ENCODE data around the gene GSK3A. TPM values are rescaled to one million over a fixed set of nuclear protein-coding genes. Genes with fewer than 3 reads are reported as not detected.

GSK3A gene
- total RNA-seq, 1 experiment from 2014 or later: 50.8 TPM

GRCh38 chr19:42285541-42285941 is 43.1 kb upstream of the GSK3A start (continued):
- TF ChIP-seq USF2 (CRISPR knock-in tag; IDR thresholded peaks at IDR 0.05) (no peak), CBFB (CRISPR knock-in tag; IDR thresholded peaks at IDR 0.05; ENCODE audit: low read depth) (no peak), ATF3 (CRISPR knock-in tag; conservative IDR thresholded peaks at IDR 0.05) (no peak), ZNF423 (CRISPR knock-in tag; IDR thresholded peaks at IDR 0.05) (no peak), TEAD1 (CRISPR knock-in tag; IDR thresholded peaks at IDR 0.05) (no peak), FOXP1 (CRISPR knock-in tag; IDR thresholded peaks at IDR 0.05; ENCODE audit: borderline replicate concordance) (no peak), ZNF219 (CRISPR knock-in tag; IDR thresholded peaks at IDR 0.05; ENCODE audit: borderline replicate concordance) (no peak), SMAD4 (CRISPR knock-in tag; IDR thresholded peaks at IDR 0.05) (no peak), NFE2L1 (CRISPR knock-in tag; IDR thresholded peaks at IDR 0.05) (no peak), ERG (CRISPR knock-in tag; IDR thresholded peaks at IDR 0.05) (no peak), AFF4 (CRISPR knock-in tag; IDR thresholded peaks at IDR 0.05; ENCODE audit: borderline replicate concordance) (no peak), ETV6 (CRISPR knock-in tag; IDR thresholded peaks at IDR 0.05) (no peak), ZBTB21 (CRISPR knock-in tag; IDR thresholded peaks at IDR 0.05; ENCODE audit: borderline replicate concordance) (no peak), ZNF232 (CRISPR knock-in tag; IDR thresholded peaks at IDR 0.05) (no peak)

GRCh38 chr19:42284591-42285341 is 42.4 kb upstream of the GSK3A start:
- H3K4me1 Mint-ChIP-seq: peaks cover 26% of the 10 kb centered on the region
- peak overlapping the region; percentile 89 for H3K4me3 Mint-ChIP-seq
- ChIA-PET POLR2A (interaction anchor here (1.0 kb wide), 1 partner anchor 42 kb away, joined by 3 read pairs; no protein-coding TSS in a partner anchor), CTCF (interaction anchor here (0.6 to 1.4 kb wide), 8 partner anchors 9 to 149 kb away, joined by 3 to 7 read pairs (median 4); partner anchors contain the start of gene GSK3A)
- TF ChIP-seq USF2 (CRISPR knock-in tag; IDR thresholded peaks at IDR 0.05) (no peak), HMGXB4 (CRISPR knock-in tag; IDR thresholded peaks at IDR 0.05) (no peak), CBFB (CRISPR knock-in tag; IDR thresholded peaks at IDR 0.05; ENCODE audit: low read depth) (no peak), ZNF423 (CRISPR knock-in tag; IDR thresholded peaks at IDR 0.05) (no peak), SOX15 (CRISPR knock-in tag; IDR thresholded peaks at IDR 0.05) (no peak), HMGA2 (CRISPR knock-in tag; IDR thresholded peaks at IDR 0.05) (no peak), AR (CRISPR knock-in tag; IDR thresholded peaks at IDR 0.05) (no peak)
- ATAC-seq (no peak; the same call in 1 of the 2 replicates), DNase-seq (ENCODE audit: low spot score) (no peak)
- H3K36me3 Mint-ChIP-seq: peaks cover 7% of the 10 kb centered on the region; the same call in 1 of the 2 replicates
- no peaks in the 10 kb centered on the region for H3K27me3 Mint-ChIP-seq (ENCODE audit: low read depth)
- H3K9me3 Mint-ChIP-seq: no peaks in the 10 kb centered on the region
- H3K27ac Mint-ChIP-seq: peak overlapping the region; percentile 88

Data from WTC11 (cell line).